Omental fat pad (tissue), 4 donors: ENCODE measurements around the gene APOO. TPM values are rescaled to one million over a fixed set of nuclear protein-coding genes. Genes with fewer than 3 reads are reported as not detected.

Source experiments
- ATAC-seq: fragments of 150-250 bp; one replicate; pipeline ENCODE4 v1.9.1; 2016; ENCODE audit warnings: mild to moderate bottlenecking, moderate library complexity; ENCODE audit not compliant: low FRiP score
- DNase-seq: peaks from one replicate; pipeline ENCODE4 v3.0.0-alpha.2; 2019; ENCODE audit warnings: low spot score
- CTCF ChIP-seq, 3 donors: fragments of 450-650 bp; IDR thresholded peaks; one replicate each; pipeline ENCODE4 v1.5.1; 2016 to 2017; ENCODE audit warnings: antibody characterized with exemption in 3 of 3, mild to moderate bottlenecking in 3 of 3, moderate library complexity in 2 of 3
- total RNA-seq, 4 donors: library from RNA; depleted of rRNA; stranded (reverse); fragments of >200 nt; gene quantifications; one replicate each; pipeline ENCODE4 v1.1.0, GENCODE V29; 2016

The APOO gene
- total RNA-seq = 10 to 100 TPM in 1 of 4 donors, 1 to 10 TPM in 3; 4.4 to 10.0 (median 4.9) TPM

GRCh38 chrX:23907498-23908218, at the start of gene APOO, which contains the start of gene CXorf58:
Gene APOO (minus strand): TSS chrX:23907938. CDS start chrX:23907702, 236 bp downstream.
Gene CXorf58 (plus strand): TSS chrX:23908006. CDS start chrX:23910303, 2,297 bp downstream.
- DNase-seq (peak; percentile 36), ATAC-seq (peak; percentile 92)
- peak in 1 of 3 donors; percentile 70 for TF ChIP-seq CTCF (IDR thresholded peaks at IDR 0.05)

GRCh38 chrX:23954396-23954795, 46.7 kb upstream of the APOO start:
- DNase-seq (no peak), ATAC-seq (no peak)
- TF ChIP-seq CTCF (IDR thresholded peaks at IDR 0.05) = no peak

GRCh38 chrX:23953908-23954269, 46.2 kb upstream of the APOO start:
- no peak for TF ChIP-seq CTCF (IDR thresholded peaks at IDR 0.05)
- no peak for DNase-seq
- ATAC-seq = no peak

GRCh38 chrX:23952984-23953907, 45.5 kb upstream of the APOO start:
- DNase-seq (no peak), ATAC-seq (no peak)
- TF ChIP-seq CTCF (IDR thresholded peaks at IDR 0.05) = no peak

- ATAC-seq (no peak), DNase-seq (no peak)
- TF ChIP-seq CTCF (IDR thresholded peaks at IDR 0.05) = no peak
Observed at GRCh38 chrX:23952391-23952790, 44.7 kb upstream of the APOO start.

- ATAC-seq (no peak), DNase-seq (no peak)
- no peak for TF ChIP-seq CTCF (IDR thresholded peaks at IDR 0.05)
Observed at GRCh38 chrX:23945206-23945605, 37.5 kb upstream of the APOO start.
